Keratinocyte (primary cell): Measurements from ENCODE around the gene EGLN3. TPM values are rescaled to one million over a fixed set of nuclear protein-coding genes. Genes with fewer than 3 reads are reported as not detected.

Source experiments
- DNase-seq: peaks from one replicate; pipeline ENCODE4 v3.0.0-alpha.2; 2011; ENCODE audit warnings: low read depth, missing footprints, low spot score
- FAIRE-seq: peaks from 2 replicates; lab custom pipeline; 2011; peaks lifted over from hg19 to GRCh38; lab: Jason Lieb, UNC
- H2AFZ ChIP-seq: 2 replicates; pipeline ENCODE4 v1.6.0; 2012; ENCODE audit warnings: low read length, control low read depth, inconsistent platforms; ENCODE audit not compliant: control insufficient read depth
- H3K27ac ChIP-seq: 2 replicates; pipeline ENCODE4 v1.5.1; 2011; ENCODE audit warnings: low read length; ENCODE audit not compliant: control insufficient read depth, insufficient read depth
- H3K27me3 ChIP-seq: 3 replicates; pipeline ENCODE4 v1.6.0; 2011; ENCODE audit warnings: low read length; ENCODE audit not compliant: control insufficient read depth, insufficient read depth; ENCODE audit errors: extremely low read depth
- H3K36me3 ChIP-seq, 2 experiments: 2 replicates in 1 of 2; 3 replicates in 1 of 2; pipeline ENCODE4 v1.5.1; 2011; ENCODE audit warnings: low read length in 2 of 2, mild to moderate bottlenecking in 1 of 2; ENCODE audit not compliant: control insufficient read depth in 2 of 2, insufficient read depth in 2 of 2; ENCODE audit errors: extremely low read depth in 1 of 2
- H3K4me1 ChIP-seq: 3 replicates; pipeline ENCODE4 v1.5.1; 2011; ENCODE audit warnings: low read length; ENCODE audit not compliant: control insufficient read depth, insufficient read depth; ENCODE audit errors: extremely low read depth
- H3K4me2 ChIP-seq: 3 replicates; pipeline ENCODE4 v1.6.0; 2011; ENCODE audit warnings: low read depth, low read length; ENCODE audit not compliant: control insufficient read depth, insufficient read depth; ENCODE audit errors: extremely low read depth
- H3K4me3 ChIP-seq, 3 experiments: fragments of 200-600 bp in 1 of 3; sonication (generic) in 1 of 3; 2 replicates in 2 of 3; 3 replicates in 1 of 3; pipeline ENCODE4 v1.5.1; 2011 to 2016; ENCODE audit warnings: low read length in 3 of 3, mild to moderate bottlenecking in 3 of 3, control low read depth in 2 of 3, inconsistent platforms in 1 of 3, low read depth in 1 of 3, mixed read lengths in 1 of 3, mixed run types in 1 of 3, moderate library complexity in 1 of 3; ENCODE audit not compliant: control insufficient read depth in 2 of 3, insufficient read depth in 2 of 3; ENCODE audit errors: extremely low read depth in 1 of 3
- H3K79me2 ChIP-seq: 2 replicates; pipeline ENCODE4 v1.6.0; 2012; ENCODE audit warnings: low read length; ENCODE audit not compliant: control insufficient read depth, insufficient read depth
- H3K9ac ChIP-seq: 3 replicates; pipeline ENCODE4 v1.6.0; 2011; ENCODE audit warnings: low read length; ENCODE audit not compliant: control insufficient read depth, insufficient read depth; ENCODE audit errors: extremely low read depth
- H3K9me1 ChIP-seq: 3 replicates; pipeline ENCODE4 v1.6.0; 2011; ENCODE audit warnings: low read length; ENCODE audit not compliant: control insufficient read depth, insufficient read depth; ENCODE audit errors: extremely low read depth
- H3K9me3 ChIP-seq: 2 replicates; pipeline ENCODE4 v1.5.1; 2012; ENCODE audit warnings: low read depth, low read length; ENCODE audit not compliant: control insufficient read depth
- H4K20me1 ChIP-seq: 3 replicates; pipeline ENCODE4 v1.6.0; 2011; ENCODE audit warnings: low read length; ENCODE audit not compliant: control insufficient read depth, insufficient read depth; ENCODE audit errors: extremely low read depth
- CTCF ChIP-seq, 3 experiments: IDR thresholded peaks in 1 of 3; conservative IDR thresholded peaks in 1 of 3; optimal IDR thresholded peaks in 1 of 3; 2 replicates in 2 of 3; 3 replicates in 1 of 3; pipeline versions ENCODE3 to v1.5.1; 2011; ENCODE audit warnings: low read length in 3 of 3, mild to moderate bottlenecking in 3 of 3, moderate library complexity in 2 of 3, control low read depth in 1 of 3, inconsistent platforms in 1 of 3; ENCODE audit not compliant: insufficient read depth in 2 of 3; ENCODE audit errors: extremely low read depth in 1 of 3
- EZH2 ChIP-seq: IDR thresholded peaks from one replicate; pipeline ENCODE4 v1.6.1; 2012; ENCODE audit warnings: inconsistent platforms, mild to moderate bottlenecking, low read length, moderate library complexity
- dilution Hi-C: fragments of 300-500 bp; cut with MboI; formaldehyde crosslinking; loops from one replicate; pipeline ENCODE4 v1.7.0; 2020; ENCODE audit warnings: low sequenced_read_pairs; ENCODE audit not compliant: extremely low pct_ligation_motif_present
- polyA plus RNA-seq, 5 experiments: library from polyadenylated mRNA; depleted of rRNA in 3 of 5; stranded (reverse) in 3 of 5; stranded (forward) in 1 of 5; unstranded in 1 of 5; fragments of >200 nt; gene quantifications; 1 replicate in 1 of 5; 2 replicates in 3 of 5; 3 replicates in 1 of 5; pipeline versions ENCODE4 v1.2.1 to v1.2.3, GENCODE V29; 2011 to 2012; ENCODE audit warnings: missing spikeins in 2 of 5, low read depth in 1 of 5, low replicate concordance in 1 of 5

EGLN3 gene
- polyA plus RNA-seq, 1 donor (not counting 4 experiments of a cell fraction or from before 2014, with no cell fraction given) = 9.3 TPM

GRCh38 chr14:33999771-34000291, 49.0 kb upstream of the EGLN3 start:
- no peaks in the 10 kb centered on the region for H3K79me2 ChIP-seq
- no peak overlapping the region for H3K9ac ChIP-seq
- no peaks in the 10 kb centered on the region for H3K27me3 ChIP-seq
- no peak overlapping the region for H3K27ac ChIP-seq
- no peaks in the 10 kb centered on the region for H3K9me1 ChIP-seq
- dilution Hi-C loops = no loop called here
- no peak for TF ChIP-seq CTCF (optimal IDR thresholded peaks at IDR 0.05 in 1 of 3, IDR thresholded peaks at IDR 0.05 in 1 of 3, conservative IDR thresholded peaks at IDR 0.05 in 1 of 3; ENCODE audit: extremely low read depth in 1 of 3, insufficient read depth in 2 of 3, low read length in 3 of 3)
- TF ChIP-seq EZH2 = no peak
- no peak overlapping the region for H2AFZ ChIP-seq
- H3K4me2 ChIP-seq = no peak overlapping the region
- DNase-seq (no peak), FAIRE-seq (no peak)
- H3K9me3 ChIP-seq = no peaks in the 10 kb centered on the region
- H4K20me1 ChIP-seq = no peaks in the 10 kb centered on the region
- no peaks in the 10 kb centered on the region for H3K36me3 ChIP-seq
- H3K4me1 ChIP-seq = no peaks in the 10 kb centered on the region
- no peak overlapping the region for H3K4me3 ChIP-seq

GRCh38 chr14:33997611-33998010, 46.7 kb upstream of the EGLN3 start:
- Histone ChIP-seq H2AFZ (no peak overlapping the region), H3K4me3 (no peak overlapping the region), H3K9me3 (no peaks in the 10 kb centered on the region), H3K4me2 (no peak overlapping the region), H3K9me1 (no peaks in the 10 kb centered on the region), H3K27ac (no peak overlapping the region), H3K27me3 (no peaks in the 10 kb centered on the region), H3K36me3 (no peaks in the 10 kb centered on the region), H3K79me2 (no peaks in the 10 kb centered on the region), H3K9ac (no peak overlapping the region), H4K20me1 (no peaks in the 10 kb centered on the region), H3K4me1 (no peaks in the 10 kb centered on the region)
- FAIRE-seq (no peak), DNase-seq (no peak)
- dilution Hi-C loops = no loop called here
- no peak for TF ChIP-seq CTCF (optimal IDR thresholded peaks at IDR 0.05 in 1 of 3, IDR thresholded peaks at IDR 0.05 in 1 of 3, conservative IDR thresholded peaks at IDR 0.05 in 1 of 3; ENCODE audit: extremely low read depth in 1 of 3, insufficient read depth in 2 of 3, low read length in 3 of 3)
- TF ChIP-seq EZH2 = no peak
